BJ (cell line): ENCODE results near the gene AP5S1. TPM values are rescaled to one million over a fixed set of nuclear protein-coding genes. Genes with fewer than 3 reads are reported as not detected.
A peak's percentile ranks its signal among the peaks of the same experiment; 100 is the strongest.
"Not testable (repeated sequence)": the region's sequence is repeated elsewhere in the genome, so short reads cannot be mapped to it uniquely, and the experiment has no call there.

ENCODE experiments used
- CTCF ChIA-PET: fragments of 350-600 bp; formaldehyde crosslinking; extraction: SDS; loops from one replicate; lab custom pipeline; 2021; ENCODE audit warnings: antibody characterized with exemption, inconsistent platforms; lab: Yijun Ruan, JAX
- POLR2A ChIA-PET: fragments of 300-600 bp; sonication (Branson Sonifier 250); formaldehyde crosslinking; extraction: SDS; loops from one replicate; lab custom pipeline; 2021; ENCODE audit warnings: antibody characterized with exemption; lab: Charles Lee
- DNase-seq: peaks from one replicate; pipeline ENCODE4 v3.0.0-alpha.2; 2011; ENCODE audit warnings: low read depth
- H3K27me3 ChIP-seq: 2 replicates; pipeline ENCODE4 v1.6.0; 2011; ENCODE audit warnings: low read length; ENCODE audit not compliant: control insufficient read depth, insufficient read depth
- H3K36me3 ChIP-seq: 2 replicates; pipeline ENCODE4 v1.5.1; 2011; ENCODE audit warnings: low read length; ENCODE audit not compliant: control insufficient read depth, insufficient read depth
- H3K4me3 ChIP-seq: 2 replicates; pipeline ENCODE4 v1.5.1; 2011; ENCODE audit warnings: low read depth, mild to moderate bottlenecking, control low read depth, low read length
- polyA plus RNA-seq: library from polyadenylated mRNA; depleted of rRNA; stranded (reverse); fragments of >200 nt; gene quantifications from 2 replicates; pipeline ENCODE4 v1.2.3, GENCODE V29; 2011
- TF ChIP-seq, protein P1 (sequence below): IDR thresholded peaks from 2 replicates; pipeline ENCODE4 v1.5.1; 2011; ENCODE audit warnings: low read depth, mild to moderate bottlenecking, control low read depth, inconsistent platforms, low read length, moderate library complexity; ENCODE audit not compliant: insufficient read depth

AP5S1 gene
- polyA plus RNA-seq, 1 experiment: 12.2 TPM

DNA sequence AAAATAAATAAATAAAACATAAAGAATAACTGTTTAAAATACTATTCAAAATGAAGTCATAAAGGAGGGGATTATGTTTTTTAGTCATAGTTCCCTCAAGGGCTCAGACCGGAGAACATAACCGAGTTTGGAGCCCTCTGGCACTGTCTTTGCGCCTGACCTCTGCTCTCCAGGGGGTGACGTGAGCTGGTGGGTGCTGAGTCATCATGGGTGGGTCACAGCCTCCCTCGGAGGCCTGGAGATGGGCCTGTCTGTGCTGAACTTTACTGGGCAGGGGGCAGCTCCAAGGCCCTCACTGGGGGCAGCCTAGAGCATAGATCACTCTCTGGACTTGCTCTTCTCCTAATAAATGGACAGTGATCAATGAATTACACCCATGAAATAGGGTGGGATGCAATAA lies 23.1 kb downstream of the AP5S1 start:
- TF ChIP-seq, protein P1, sequence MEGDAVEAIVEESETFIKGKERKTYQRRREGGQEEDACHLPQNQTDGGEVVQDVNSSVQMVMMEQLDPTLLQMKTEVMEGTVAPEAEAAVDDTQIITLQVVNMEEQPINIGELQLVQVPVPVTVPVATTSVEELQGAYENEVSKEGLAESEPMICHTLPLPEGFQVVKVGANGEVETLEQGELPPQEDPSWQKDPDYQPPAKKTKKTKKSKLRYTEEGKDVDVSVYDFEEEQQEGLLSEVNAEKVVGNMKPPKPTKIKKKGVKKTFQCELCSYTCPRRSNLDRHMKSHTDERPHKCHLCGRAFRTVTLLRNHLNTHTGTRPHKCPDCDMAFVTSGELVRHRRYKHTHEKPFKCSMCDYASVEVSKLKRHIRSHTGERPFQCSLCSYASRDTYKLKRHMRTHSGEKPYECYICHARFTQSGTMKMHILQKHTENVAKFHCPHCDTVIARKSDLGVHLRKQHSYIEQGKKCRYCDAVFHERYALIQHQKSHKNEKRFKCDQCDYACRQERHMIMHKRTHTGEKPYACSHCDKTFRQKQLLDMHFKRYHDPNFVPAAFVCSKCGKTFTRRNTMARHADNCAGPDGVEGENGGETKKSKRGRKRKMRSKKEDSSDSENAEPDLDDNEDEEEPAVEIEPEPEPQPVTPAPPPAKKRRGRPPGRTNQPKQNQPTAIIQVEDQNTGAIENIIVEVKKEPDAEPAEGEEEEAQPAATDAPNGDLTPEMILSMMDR: no peak
- DNase-seq: no peak
- H3K36me3 ChIP-seq: no peaks in the 10 kb centered on the region; the same call in 1 of the 2 replicates
- H3K4me3 ChIP-seq: no peak overlapping the region
- POLR2A ChIA-PET: no interaction called here
- no peaks in the 10 kb centered on the region for H3K27me3 ChIP-seq
- CTCF ChIA-PET: interaction anchor here (1.1 to 2.1 kb wide), 2 partner anchors 12 to 25 kb away, joined by 3 to 6 read pairs; no protein-coding TSS in a partner anchor

DNA sequence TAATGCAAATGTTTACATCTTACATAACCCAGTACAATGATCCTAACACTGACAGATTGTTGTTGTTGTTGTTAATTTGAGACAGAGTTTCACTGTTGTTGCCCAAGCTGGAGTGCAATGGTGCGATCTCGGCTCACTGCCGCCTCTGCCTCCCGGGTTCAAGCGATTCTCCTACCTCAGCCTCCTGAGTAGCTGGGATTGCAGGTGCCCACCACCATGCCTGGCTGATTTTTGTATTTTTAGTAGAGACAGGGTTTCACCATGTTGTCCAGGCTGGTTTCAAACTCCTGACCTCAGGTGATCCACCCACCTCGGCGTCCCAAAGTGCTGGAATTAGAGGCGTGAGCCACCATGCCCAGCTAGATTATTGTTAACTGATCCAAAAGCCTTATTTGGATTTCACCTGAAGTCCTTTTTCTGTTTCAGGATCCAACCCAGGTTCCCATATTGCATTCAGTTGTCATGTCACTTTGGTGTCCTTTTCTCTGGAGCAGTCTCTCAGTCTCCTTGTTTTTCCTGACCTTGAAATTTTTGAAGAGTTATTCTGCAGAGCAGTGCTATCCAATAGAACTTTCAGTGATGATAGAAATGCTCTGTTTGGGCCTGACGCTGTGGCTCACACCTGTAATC lies 23.8 kb downstream of the AP5S1 start:
- CTCF ChIA-PET: interaction anchor here (1.5 to 2.1 kb wide), 2 partner anchors 11 to 59 kb away, joined by 5 to 6 read pairs; partner anchors contain the start of gene CENPB
- H3K36me3 ChIP-seq, POLR2A ChIA-PET, H3K27me3 ChIP-seq, DNase-seq, H3K4me3 ChIP-seq: not testable (repeated sequence)

DNA sequence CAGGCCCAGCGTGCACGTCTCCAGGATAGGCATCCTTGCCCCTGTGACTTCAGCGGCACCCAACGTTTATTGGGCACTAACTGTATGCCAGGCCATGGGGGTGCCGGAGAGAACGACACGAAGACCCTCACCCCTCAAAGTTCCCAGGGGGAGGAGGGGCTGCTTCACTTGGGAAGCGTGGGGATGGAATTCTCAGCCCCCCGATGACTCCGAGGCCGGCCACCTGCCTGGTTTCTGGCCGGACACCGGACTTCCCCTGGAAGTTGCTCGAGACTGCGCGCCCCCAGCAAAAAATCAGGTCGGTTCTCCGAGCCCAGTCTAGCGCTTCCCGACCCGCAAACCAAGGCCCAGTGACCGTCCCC lies 26.0 kb downstream of the AP5S1 start:
- CTCF ChIA-PET: no interaction called here
- peaks cover 1% of the 10 kb centered on the region for H3K36me3 ChIP-seq
- POLR2A ChIA-PET: no interaction called here

DNA sequence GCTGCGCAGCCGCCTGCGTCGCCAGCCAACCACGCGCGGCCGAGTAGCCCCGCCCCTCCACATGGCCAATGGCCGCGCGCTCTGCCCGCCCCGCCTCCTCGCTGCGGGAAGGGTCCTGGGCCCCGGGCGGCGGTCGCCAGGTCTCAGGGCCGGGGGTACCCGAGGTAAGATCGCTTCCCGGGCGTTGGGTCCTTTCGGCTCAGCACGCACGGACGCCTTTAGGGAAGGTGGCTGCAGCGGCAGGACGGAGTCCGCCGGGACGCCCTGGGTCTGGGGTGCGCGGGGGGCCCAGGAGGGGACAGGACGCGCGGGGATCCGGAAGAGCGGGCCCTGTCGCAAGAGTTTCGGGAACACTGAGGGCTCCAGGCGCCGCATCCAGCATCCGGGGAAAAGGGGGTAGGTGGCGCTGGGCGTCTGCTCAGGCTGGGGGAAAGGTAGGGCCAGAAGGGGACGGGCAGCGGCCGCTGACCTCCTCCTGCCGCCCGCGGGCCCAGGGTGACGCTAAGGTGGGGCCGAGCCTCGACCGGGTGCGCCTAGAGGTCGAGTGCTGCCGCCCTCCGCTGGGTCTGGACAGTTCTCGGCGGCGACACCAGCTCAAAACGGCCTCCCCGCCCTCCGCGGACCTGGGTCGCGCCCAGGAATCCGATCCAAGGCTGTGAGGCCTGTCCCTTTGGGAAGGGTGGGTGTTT lies 26.5 kb downstream of the AP5S1 start, which contains the start of gene MAVS:
MAVS (plus strand) TSS at position 95 of the 689 bp plus-strand sequence. CDS start 7,791 bp downstream, outside the sequence.
- no peak for DNase-seq
- TF ChIP-seq, protein P1: no peak
- ChIA-PET POLR2A (no interaction called here), CTCF (interaction anchor here (0.7 kb wide), 1 partner anchor 29 kb away, joined by 3 read pairs; no protein-coding TSS in a partner anchor)
- H3K36me3 ChIP-seq: peaks cover 1% of the 10 kb centered on the region
- H3K27me3 ChIP-seq: no peaks in the 10 kb centered on the region
- peak within 1 kb of the TSS; percentile 73 for H3K4me3 ChIP-seq

More for the DNA sequence above, 26.0 kb downstream of the AP5S1 start:
- Histone ChIP-seq H3K27me3 (no peaks in the 10 kb centered on the region), H3K4me3 (peak overlapping the region; percentile 73)
- DNase-seq: no peak
- TF ChIP-seq, protein P1: no peak

DNA sequence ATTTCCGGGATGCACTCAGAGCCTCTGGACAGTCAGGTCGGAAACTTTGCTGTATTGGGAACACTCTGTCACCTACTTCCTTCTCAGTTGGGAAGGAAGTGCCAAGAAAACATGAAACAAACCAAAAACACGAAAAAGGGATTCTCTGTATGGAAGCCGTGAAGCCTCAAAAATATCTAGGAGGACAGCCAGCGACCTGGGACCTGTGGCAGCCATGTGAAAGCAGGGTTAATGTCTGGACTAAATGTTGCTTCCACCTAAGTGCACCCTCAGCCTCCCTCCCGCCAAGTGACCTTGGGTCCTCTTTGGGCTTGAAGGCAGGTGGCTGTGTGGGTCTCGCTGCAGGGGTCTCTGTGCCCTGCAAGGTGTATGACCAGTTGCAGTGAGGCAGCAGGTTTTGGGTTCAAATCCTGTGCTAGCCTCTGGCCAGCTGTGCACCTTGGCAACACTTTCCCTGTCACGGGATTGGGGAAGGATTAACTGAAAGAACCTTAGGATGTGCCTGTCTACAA lies 27.1 kb downstream of the AP5S1 start:
- POLR2A ChIA-PET: no interaction called here
- peak overlapping the region; percentile 73 for H3K4me3 ChIP-seq
- CTCF ChIA-PET: interaction anchor here (0.6 to 0.7 kb wide), 2 partner anchors 29 to 225 kb away, joined by 3 read pairs; no protein-coding TSS in a partner anchor
- DNase-seq: no peak
- no peaks in the 10 kb centered on the region for H3K27me3 ChIP-seq
- H3K36me3 ChIP-seq: peaks cover 1% of the 10 kb centered on the region
- TF ChIP-seq, protein P1: no peak
